ENCODE results near the gene MCC.

The MCC gene

GRCh38 chr5:113361701-113362100 lies 126.6 kb downstream of the MCC start:
- Histone ChIP-seq H3K9me3 (ENCODE audit: low read length) (no peaks in the 10 kb centered on the region), H3K27ac (ENCODE audit: low read depth, low read length) (no peak overlapping the region), H3K4me3 (ENCODE audit: low read depth in 1 of 2, low read length in 2 of 2) (no peak overlapping the region), H3K27me3 (ENCODE audit: control insufficient read depth in 1 of 2, insufficient read depth in 2 of 2, low read length in 2 of 2) (no peaks in the 10 kb centered on the region), H3K4me1 (ENCODE audit: insufficient read depth, low read length) (peaks cover 15% of the 10 kb centered on the region), H3K9ac (ENCODE audit: low read length) (no peak overlapping the region), H3K36me3 (ENCODE audit: insufficient read depth, low read length) (no peaks in the 10 kb centered on the region)

DNA sequence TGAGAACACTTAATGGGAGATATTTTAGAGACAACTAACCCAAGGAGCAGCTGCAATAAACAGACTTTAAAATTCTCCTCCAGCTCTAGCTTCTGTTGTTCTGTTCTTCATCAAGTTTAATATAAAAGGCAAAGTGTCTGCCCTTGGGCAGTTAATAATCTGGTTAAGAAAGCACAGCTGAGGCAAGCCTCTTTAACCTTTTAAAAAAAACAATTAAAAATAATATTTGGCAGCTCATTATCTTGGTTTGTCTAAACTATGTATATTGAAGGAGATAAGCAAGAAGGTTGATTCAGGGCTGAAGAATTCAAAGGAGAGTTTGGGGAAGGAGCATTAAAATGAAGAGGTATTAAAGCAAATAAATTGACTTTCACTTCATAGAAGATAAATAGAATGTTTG lies 128.8 kb downstream of the MCC start:
- Histone ChIP-seq H3K4me1 (ENCODE audit: insufficient read depth, low read length) (peaks cover 15% of the 10 kb centered on the region), H3K9me3 (ENCODE audit: low read length) (no peaks in the 10 kb centered on the region), H3K9ac (ENCODE audit: low read length) (no peak overlapping the region), H3K36me3 (ENCODE audit: insufficient read depth, low read length) (no peaks in the 10 kb centered on the region), H3K27ac (ENCODE audit: low read depth, low read length) (no peak overlapping the region), H3K4me3 (ENCODE audit: low read depth in 1 of 2, low read length in 2 of 2) (no peak overlapping the region), H3K27me3 (ENCODE audit: control insufficient read depth in 1 of 2, insufficient read depth in 2 of 2, low read length in 2 of 2) (no peaks in the 10 kb centered on the region)

DNA sequence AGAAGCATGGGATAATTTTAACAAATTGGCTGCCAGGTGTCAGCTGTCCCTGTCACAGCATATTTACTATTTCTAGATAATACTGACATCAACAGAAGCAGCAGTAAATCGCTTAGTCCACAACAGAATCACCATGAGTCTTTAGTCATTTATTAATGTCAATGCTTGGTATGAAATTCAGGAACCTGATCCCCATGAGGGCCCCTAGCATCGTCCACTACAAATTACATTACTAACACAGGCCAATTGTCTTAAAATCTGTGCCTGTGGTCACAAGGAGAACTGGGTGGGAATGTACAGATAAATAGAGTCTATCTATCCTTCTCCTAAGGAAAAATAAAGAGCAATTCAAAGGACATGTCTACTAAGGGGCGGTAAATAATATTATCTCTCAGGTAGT lies 129.6 kb downstream of the MCC start:
- H3K27me3 ChIP-seq (ENCODE audit: control insufficient read depth in 1 of 2, insufficient read depth in 2 of 2, low read length in 2 of 2): no peaks in the 10 kb centered on the region
- no peaks in the 10 kb centered on the region for H3K9me3 ChIP-seq (ENCODE audit: low read length)
- H3K27ac ChIP-seq (ENCODE audit: low read depth, low read length): no peak overlapping the region
- H3K4me1 ChIP-seq (ENCODE audit: insufficient read depth, low read length): peaks cover 15% of the 10 kb centered on the region
- H3K9ac ChIP-seq (ENCODE audit: low read length): no peak overlapping the region
- H3K4me3 ChIP-seq (ENCODE audit: low read depth in 1 of 2, low read length in 2 of 2): no peak overlapping the region
- no peaks in the 10 kb centered on the region for H3K36me3 ChIP-seq (ENCODE audit: insufficient read depth, low read length)

DNA sequence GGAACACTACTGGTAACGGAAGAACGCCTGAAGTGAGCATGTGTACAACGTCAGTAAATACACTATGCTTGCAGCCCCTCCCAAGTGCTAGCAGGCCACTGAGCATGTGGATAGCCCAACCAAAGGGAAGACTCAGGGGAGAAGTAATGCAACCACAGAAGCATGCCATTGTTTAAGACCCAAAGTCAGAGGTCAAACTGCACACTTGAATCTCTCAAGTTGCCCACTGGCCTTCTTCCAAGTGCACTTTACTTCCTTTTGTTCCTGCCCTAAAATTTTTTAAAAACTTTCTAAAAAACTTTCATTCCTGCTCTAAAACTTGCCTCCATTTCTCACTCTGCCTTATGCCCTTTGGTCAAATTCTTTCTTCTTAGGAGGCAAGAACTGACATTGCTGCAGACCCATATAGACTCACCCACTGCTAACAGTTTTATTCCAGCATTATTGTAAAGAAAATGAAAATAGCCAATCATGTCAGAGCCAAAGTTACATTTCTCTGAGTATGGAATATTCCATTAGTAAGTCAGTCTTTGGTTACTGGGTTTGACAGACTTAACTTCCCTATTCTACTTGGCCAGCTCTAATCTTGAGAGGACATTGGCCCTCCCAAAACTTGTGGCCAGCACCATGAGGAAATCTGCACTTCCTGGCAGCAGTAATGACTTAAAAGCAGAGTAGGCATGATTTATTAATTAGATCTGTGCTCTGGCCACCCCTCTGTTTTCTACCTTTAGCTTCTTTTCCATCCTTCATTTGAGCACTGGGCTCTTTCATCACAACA lies 130.4 kb downstream of the MCC start:
- Histone ChIP-seq H3K36me3 (ENCODE audit: insufficient read depth, low read length) (no peaks in the 10 kb centered on the region), H3K4me3 (ENCODE audit: low read depth in 1 of 2, low read length in 2 of 2) (no peak overlapping the region), H3K27me3 (ENCODE audit: control insufficient read depth in 1 of 2, insufficient read depth in 2 of 2, low read length in 2 of 2) (no peaks in the 10 kb centered on the region), H3K27ac (ENCODE audit: low read depth, low read length) (no peak overlapping the region), H3K9me3 (ENCODE audit: low read length) (no peaks in the 10 kb centered on the region), H3K4me1 (ENCODE audit: insufficient read depth, low read length) (peaks cover 15% of the 10 kb centered on the region), H3K9ac (ENCODE audit: low read length) (no peak overlapping the region)

DNA sequence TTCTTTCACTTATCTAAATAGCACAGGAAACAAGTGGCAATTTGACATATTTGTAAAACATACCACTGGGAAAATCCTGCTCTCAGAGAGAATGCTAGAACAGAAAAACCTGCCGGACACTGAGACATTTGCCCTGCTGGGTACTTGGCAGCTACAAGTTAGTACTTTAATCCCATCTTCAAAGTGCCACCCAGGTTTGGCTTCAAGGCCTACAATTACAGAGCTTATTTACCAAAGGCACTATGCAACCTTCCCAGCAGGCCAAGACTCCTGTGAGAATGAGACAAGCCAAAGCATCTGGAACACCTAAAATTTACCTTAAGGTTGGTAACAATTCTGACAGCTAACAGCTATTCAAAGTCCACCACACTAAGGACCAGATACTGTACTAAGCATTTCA lies 131.8 kb downstream of the MCC start:
- no peak overlapping the region for H3K27ac ChIP-seq (ENCODE audit: low read depth, low read length)
- H3K9me3 ChIP-seq (ENCODE audit: low read length): no peaks in the 10 kb centered on the region
- H3K27me3 ChIP-seq (ENCODE audit: control insufficient read depth in 1 of 2, insufficient read depth in 2 of 2, low read length in 2 of 2): no peaks in the 10 kb centered on the region
- H3K36me3 ChIP-seq (ENCODE audit: insufficient read depth, low read length): no peaks in the 10 kb centered on the region
- H3K9ac ChIP-seq (ENCODE audit: low read length): no peak overlapping the region
- H3K4me3 ChIP-seq (ENCODE audit: low read depth in 1 of 2, low read length in 2 of 2): no peak overlapping the region
- peaks cover 15% of the 10 kb centered on the region for H3K4me1 ChIP-seq (ENCODE audit: insufficient read depth, low read length)

- H3K36me3 ChIP-seq (ENCODE audit: insufficient read depth, low read length): no peaks in the 10 kb centered on the region
- no peak overlapping the region for H3K27ac ChIP-seq (ENCODE audit: low read depth, low read length)
- no peak overlapping the region for H3K9ac ChIP-seq (ENCODE audit: low read length)
- H3K4me1 ChIP-seq (ENCODE audit: insufficient read depth, low read length): peaks cover 10% of the 10 kb centered on the region
- H3K4me3 ChIP-seq (ENCODE audit: low read depth in 1 of 2, low read length in 2 of 2): no peak overlapping the region
- no peaks in the 10 kb centered on the region for H3K27me3 ChIP-seq (ENCODE audit: control insufficient read depth in 1 of 2, insufficient read depth in 2 of 2, low read length in 2 of 2)
- H3K9me3 ChIP-seq (ENCODE audit: low read length): no peaks in the 10 kb centered on the region
Measured at GRCh38 chr5:113354055-113354454, 134.2 kb downstream of the MCC start.

- Histone ChIP-seq H3K4me3 (ENCODE audit: low read depth in 1 of 2, low read length in 2 of 2) (no peak overlapping the region), H3K9me3 (ENCODE audit: low read length) (no peaks in the 10 kb centered on the region), H3K27ac (ENCODE audit: low read depth, low read length) (no peak overlapping the region), H3K36me3 (ENCODE audit: insufficient read depth, low read length) (no peaks in the 10 kb centered on the region), H3K27me3 (ENCODE audit: control insufficient read depth in 1 of 2, insufficient read depth in 2 of 2, low read length in 2 of 2) (no peaks in the 10 kb centered on the region), H3K9ac (ENCODE audit: low read length) (no peak overlapping the region), H3K4me1 (ENCODE audit: insufficient read depth, low read length) (no peaks in the 10 kb centered on the region)
Measured at GRCh38 chr5:113347572-113347971, 140.7 kb downstream of the MCC start.

DNA sequence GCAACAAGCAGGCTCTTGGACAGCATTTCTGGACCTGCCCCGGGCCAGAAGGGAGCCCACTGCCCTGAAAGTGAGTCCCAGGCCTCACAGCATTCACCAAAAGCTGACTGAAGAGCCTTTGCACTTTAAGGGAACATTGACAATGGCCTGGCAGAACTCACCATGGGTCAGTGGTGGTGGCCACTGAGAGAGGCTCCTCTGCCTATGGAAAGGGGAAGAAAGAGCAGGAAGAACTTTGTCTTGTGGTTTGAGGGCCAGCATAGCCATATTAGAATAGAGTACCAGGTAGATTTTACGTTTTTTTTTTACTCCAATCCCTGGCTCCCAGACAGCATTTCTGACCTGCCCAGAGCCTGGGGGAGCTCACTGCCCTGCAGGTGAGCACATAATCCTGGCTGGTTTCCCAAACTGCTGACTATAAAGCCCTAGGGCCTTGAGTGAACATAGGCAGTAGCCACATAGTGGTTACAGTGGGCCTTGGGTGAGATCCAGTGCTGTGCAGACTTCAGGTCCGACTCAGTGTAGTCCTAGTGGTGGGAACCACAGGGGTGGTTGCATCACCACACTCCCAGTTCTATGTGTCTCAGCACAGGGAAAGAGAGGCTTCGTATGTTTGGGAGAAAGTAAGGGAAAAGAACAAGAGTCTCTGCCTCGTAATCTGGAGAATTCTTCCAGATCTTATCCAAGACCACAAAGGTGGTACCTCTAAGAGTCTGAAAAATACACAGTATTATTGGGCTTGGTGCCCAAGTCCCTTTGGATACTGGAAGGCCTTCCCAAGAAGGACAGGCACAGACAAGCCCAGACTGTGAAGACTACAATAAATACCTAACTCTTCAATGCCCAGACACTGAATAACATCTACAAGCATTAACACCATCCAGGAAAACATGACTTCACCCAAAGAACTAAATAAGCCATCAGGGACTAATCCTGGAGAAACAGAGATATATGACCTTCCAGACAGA lies 143.0 kb downstream of the MCC start:
- Histone ChIP-seq H3K4me1 (ENCODE audit: insufficient read depth, low read length) (no peaks in the 10 kb centered on the region), H3K27ac (ENCODE audit: low read depth, low read length) (no peak overlapping the region), H3K4me3 (ENCODE audit: low read depth in 1 of 2, low read length in 2 of 2) (no peak overlapping the region), H3K27me3 (ENCODE audit: control insufficient read depth in 1 of 2, insufficient read depth in 2 of 2, low read length in 2 of 2) (no peaks in the 10 kb centered on the region), H3K36me3 (ENCODE audit: insufficient read depth, low read length) (no peaks in the 10 kb centered on the region), H3K9ac (ENCODE audit: low read length) (no peak overlapping the region), H3K9me3 (ENCODE audit: low read length) (no peaks in the 10 kb centered on the region)

GRCh38 chr5:113343343-113343742 lies 144.9 kb downstream of the MCC start:
- Histone ChIP-seq H3K27ac (ENCODE audit: low read depth, low read length) (no peak overlapping the region), H3K27me3 (ENCODE audit: control insufficient read depth in 1 of 2, insufficient read depth in 2 of 2, low read length in 2 of 2) (no peaks in the 10 kb centered on the region), H3K36me3 (ENCODE audit: insufficient read depth, low read length) (no peaks in the 10 kb centered on the region), H3K4me1 (ENCODE audit: insufficient read depth, low read length) (peaks cover 3% of the 10 kb centered on the region), H3K4me3 (ENCODE audit: low read depth in 1 of 2, low read length in 2 of 2) (no peak overlapping the region), H3K9me3 (ENCODE audit: low read length) (no peaks in the 10 kb centered on the region), H3K9ac (ENCODE audit: low read length) (no peak overlapping the region)

DNA sequence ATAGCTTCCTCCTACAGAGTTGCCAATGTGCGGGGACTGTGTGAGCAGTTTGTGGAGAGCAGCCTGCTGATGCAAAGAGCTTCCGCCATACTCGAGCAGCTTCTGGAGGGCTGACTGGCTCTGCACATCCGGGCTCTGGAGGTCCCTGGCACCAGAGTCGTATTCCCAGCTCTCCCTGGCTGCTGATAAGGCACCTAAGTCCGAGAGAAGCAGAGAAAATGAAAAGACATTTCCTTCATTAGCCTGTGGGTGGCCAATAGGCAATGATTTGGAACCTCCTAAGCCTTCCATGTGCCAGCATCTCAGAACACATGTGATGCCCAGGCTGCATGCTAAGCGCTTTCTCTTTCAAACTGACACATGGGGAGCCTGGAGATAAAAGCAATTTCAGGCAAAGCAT lies 147.7 kb downstream of the MCC start:
- H3K27me3 ChIP-seq (ENCODE audit: control insufficient read depth in 1 of 2, insufficient read depth in 2 of 2, low read length in 2 of 2): no peaks in the 10 kb centered on the region

GRCh38 chr5:113338628-113339027 lies 149.6 kb downstream of the MCC start:
- H3K9ac ChIP-seq (ENCODE audit: low read length): no peak overlapping the region
- H3K27ac ChIP-seq (ENCODE audit: low read depth, low read length): no peak overlapping the region
- no peaks in the 10 kb centered on the region for H3K27me3 ChIP-seq (ENCODE audit: control insufficient read depth in 1 of 2, insufficient read depth in 2 of 2, low read length in 2 of 2)
- H3K9me3 ChIP-seq (ENCODE audit: low read length): no peaks in the 10 kb centered on the region
- H3K4me1 ChIP-seq (ENCODE audit: insufficient read depth, low read length): peaks cover 7% of the 10 kb centered on the region
- H3K4me3 ChIP-seq (ENCODE audit: low read depth in 1 of 2, low read length in 2 of 2): no peak overlapping the region
- H3K36me3 ChIP-seq (ENCODE audit: insufficient read depth, low read length): no peaks in the 10 kb centered on the region

More for the DNA sequence above, 147.7 kb downstream of the MCC start:
- Histone ChIP-seq H3K4me3 (ENCODE audit: low read depth in 1 of 2, low read length in 2 of 2) (no peak overlapping the region), H3K9me3 (ENCODE audit: low read length) (no peaks in the 10 kb centered on the region), H3K4me1 (ENCODE audit: insufficient read depth, low read length) (peaks cover 7% of the 10 kb centered on the region), H3K27ac (ENCODE audit: low read depth, low read length) (no peak overlapping the region), H3K36me3 (ENCODE audit: insufficient read depth, low read length) (no peaks in the 10 kb centered on the region), H3K9ac (ENCODE audit: low read length) (no peak overlapping the region)

All from muscle layer of colon (tissue), 2 donors.